Endothelial cell of hepatic sinusoid (primary cell): ENCODE measurements around the gene CCDC85A.

Source experiments
- in situ Hi-C: cut with HindIII; loops from 2 replicates; pipeline ENCODE4 v1.10.0; 2017; ENCODE audit warnings: low sequenced_read_pairs

CCDC85A gene

DNA sequence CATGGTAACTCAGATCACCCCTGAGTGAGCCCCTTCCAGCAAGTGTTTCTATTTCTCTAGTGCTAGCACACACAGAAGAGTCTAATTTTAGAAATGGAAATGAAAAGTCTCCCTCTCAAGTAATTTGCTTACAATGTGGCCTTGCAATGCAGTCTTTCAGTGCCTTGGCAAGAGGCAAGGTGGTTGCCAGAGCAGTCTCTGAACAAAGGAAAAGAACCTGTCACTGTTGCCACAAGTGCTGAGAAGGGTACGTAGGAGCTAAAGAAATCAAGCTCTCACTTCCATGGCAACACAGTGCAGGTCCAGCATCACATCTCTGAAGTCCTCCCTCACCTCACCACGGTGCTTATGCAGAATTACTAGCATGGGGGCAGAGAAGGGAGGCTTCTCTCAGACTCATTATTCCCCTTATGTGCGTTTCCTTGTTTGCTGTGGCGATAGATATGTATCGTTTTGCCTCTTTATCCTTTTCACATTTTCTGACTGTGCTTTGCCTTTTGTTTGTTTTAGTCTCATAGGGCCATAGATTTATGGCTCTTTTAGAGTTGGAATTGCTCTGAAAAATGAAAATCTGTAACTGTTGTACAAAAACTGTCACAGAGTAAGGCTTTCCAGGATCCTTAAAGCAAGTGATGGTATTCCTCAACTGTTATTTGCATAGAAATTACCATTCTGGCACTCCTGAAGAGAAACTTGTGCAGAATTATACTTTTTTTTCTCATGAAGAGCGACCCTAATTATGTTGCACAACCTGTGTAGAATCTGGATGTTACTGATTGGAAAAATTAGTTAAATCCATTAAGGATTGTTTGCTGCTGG lies 164.8 kb downstream of the CCDC85A start:
- in situ Hi-C loops = no loop called here

DNA sequence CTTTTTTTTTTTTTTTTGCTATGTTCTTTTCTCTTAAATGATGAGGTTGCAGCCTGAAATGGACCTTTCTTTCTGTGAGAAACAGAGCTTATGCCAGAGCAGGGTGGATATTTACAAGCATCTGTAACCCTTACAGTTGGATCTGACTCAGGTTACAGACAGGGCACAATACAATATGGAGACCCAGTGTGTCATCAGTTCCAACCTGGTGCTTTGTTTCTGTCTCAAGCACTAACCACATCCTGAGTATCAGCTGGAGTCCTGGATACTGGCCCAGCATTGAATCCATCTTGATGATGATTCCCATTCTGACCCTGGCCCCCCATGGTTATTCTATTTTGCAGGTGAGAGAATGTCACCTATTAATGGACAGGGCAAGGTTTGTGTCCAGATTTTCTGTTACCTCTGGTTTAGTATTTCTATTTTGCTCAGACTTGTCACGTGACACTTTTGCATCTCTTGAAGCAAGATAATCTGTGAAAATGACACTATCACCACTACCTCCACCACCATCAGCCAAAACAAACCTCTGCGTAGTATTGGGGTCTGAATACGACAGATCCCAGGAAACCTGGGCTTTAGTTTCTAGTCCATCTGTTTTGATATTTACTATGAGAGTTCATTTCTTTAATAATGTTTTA lies 174.0 kb downstream of the CCDC85A start:
- in situ Hi-C loops = no loop called here

DNA sequence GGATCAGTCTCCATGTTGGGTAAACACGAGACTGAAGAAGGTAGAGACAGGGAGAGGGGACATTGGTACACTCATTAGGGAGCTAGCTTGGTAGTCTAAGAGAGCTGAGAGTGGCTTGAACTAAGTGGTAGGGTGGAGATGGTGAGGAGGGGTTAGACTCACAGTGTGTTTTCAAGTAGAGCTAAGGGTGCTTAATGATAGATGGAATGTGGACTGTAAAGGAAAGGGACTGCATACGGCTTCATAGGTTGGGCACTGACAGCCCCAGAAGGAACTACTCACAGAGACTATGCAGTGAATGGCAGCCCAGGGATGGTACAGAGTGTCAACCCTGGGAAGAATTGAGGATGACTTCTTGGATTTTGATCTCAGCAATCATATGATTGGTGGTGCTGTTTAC lies 178.1 kb downstream of the CCDC85A start:
- in situ Hi-C loops = no loop called here

DNA sequence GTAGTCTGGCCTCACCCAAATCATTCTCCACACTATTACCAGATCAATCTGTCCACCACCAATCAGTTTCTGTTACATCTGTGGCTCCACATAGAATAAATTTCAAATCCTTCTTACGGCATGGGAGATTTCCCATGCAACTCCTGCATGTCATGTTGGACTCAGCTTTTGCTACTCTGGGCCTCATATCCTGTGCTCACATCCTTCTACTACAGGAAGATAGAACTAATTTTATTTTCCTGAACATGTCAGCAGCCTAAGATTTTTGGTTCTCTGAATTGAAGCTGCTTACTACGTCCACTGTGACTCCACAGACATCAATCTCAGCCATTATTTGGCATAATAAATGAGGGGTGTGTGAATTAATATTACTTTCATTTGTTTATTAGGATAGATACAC lies 181.1 kb downstream of the CCDC85A start:
- in situ Hi-C loops = no loop called here

DNA sequence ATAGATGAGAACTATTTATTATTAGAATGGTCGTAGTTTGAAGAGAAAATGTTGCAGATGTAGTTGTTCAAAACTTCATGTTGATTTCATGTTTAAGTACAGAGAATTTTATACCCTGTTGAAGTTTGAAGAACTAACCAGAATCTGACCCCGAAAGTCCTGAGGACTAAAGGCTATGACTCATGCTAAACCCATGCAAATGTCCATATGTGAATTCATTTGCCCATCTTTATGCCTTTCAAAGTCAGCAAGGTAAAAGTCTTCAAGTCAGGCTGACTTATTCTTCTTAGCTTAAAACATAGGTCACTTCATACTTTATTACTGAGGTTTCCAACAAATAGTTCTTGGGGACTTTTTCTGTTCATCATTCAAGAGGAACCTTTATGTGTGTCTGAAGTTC lies 185.5 kb downstream of the CCDC85A start:
- in situ Hi-C loops = no loop called here

DNA sequence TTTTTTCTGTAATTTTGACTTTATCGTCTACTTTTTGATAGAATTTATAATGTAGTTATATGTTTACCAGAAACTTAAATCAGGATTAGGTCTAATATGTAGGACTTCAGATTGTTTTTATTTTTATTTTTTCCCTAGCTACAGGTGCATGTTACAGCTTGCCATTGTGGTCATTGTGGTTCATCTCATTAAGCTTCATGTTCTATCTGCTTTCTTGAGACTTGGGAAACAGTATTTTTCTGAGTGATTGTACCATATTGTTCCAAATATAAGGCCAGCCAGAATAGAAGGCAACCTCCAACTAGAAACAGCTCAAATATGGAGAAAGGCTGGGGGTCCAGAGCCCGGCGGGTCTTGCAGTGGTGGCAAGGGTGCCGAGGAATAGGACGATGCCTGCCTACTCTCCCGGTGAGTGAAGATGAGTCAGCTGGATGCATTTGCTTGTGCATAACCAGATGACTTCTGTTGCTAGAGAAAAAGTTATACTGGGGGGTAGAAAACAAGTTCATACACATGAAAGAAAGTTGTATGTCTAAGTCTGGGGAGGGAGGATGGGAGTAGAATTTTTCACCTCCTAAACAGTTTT lies 188.4 kb downstream of the CCDC85A start:
- in situ Hi-C loops = no loop called here

DNA sequence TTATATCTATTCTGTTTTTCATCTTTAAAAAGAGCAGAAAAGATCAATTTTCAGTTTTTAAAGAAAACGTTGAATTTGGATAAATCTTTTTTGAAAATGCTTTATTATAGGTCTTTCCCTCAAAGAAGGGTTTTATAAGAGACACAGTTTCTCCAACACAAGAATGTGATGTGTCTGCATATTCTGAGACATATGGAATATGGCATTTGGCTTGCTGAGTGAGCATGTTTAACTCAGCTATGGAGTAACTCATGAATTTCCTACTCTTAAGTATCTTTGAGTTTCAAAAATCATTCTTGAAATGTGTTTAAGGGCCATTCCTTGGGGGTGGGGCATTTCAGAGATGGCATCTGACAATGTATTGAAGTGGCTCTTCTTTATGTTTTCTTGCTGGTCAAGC lies 191.5 kb downstream of the CCDC85A start:
- in situ Hi-C loops = no loop called here

DNA sequence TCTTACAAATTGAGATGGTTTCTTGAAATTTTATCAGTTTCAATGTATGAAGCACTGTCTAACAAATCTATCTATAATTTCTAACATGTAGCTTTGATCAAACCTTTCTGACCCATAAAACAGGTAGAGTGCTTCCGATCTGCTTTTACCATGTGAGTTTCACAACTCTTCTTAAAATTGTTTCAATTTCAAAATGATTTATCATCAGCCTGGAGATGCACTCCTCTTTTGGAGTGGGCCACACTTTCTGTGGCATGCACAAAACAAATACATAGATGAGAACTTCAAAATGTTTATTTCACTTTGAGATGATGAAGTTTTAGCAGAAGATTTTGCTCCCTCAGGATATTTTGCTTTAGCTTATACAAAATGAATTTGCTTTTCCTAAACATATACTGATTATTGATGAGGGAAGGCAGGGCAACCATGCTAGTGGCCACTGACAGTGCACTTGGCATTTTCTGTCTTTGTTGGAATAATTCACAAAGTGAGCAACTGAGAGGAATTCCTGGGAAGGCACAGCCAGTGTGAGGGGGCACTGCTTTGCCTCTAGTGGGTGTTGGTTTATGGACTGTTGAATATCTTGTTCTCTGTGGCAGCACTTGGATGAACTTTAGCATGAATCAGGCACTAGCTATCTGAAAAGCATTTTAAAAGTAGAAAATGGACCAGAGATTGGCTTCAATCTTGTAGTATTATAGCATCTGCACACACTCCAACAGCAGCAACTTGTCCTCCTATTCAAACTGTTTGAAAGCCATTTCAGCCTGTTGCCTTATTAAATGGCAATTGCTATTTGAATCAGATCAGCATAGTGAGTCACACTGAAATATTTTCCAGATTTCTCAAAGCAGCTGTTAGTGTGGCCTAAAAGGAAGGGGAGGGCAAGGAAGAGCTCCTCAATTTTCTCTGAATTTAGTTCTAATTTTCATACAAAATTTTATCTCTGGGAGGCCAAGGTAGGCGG lies 193.2 kb downstream of the CCDC85A start:
- in situ Hi-C loops = no loop called here

DNA sequence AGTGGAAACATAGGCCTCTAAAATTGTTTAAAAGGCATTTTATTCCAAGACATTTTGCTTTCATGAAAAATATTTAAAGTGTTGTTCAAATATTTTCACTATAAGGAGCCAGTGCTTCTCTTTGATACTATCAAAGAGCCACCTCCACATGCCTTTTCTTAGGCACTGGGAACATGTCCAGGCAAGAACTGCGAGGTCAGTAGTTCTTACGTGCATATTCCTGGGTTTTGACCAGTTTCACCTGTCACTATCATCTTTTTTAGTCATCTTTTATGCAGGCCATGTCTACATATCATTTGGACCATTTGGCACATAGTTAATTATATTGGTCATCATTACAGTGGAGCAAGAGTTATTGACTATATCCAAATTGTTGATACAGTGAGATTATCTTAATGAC lies 195.3 kb downstream of the CCDC85A start:
- in situ Hi-C loops = no loop called here

DNA sequence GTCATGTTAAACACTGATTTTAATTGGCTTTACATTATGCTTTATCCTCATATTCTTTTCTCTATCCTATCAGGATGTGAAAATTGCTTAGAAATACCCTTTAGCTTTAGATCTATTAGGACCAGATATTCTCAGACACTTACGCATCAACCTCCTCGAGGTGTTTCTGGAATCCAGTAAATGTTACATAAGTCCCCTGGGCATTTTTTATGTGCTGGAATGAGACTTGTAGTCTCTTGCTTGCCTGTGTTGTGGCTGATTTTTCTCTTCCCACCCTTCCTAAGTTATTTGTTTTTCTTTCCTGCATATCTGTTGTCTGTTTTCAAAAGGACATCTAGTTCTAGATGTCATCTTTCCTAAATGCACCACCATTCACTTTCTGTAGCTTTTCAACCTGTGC lies 197.1 kb downstream of the CCDC85A start:
- in situ Hi-C loops = no loop called here

DNA sequence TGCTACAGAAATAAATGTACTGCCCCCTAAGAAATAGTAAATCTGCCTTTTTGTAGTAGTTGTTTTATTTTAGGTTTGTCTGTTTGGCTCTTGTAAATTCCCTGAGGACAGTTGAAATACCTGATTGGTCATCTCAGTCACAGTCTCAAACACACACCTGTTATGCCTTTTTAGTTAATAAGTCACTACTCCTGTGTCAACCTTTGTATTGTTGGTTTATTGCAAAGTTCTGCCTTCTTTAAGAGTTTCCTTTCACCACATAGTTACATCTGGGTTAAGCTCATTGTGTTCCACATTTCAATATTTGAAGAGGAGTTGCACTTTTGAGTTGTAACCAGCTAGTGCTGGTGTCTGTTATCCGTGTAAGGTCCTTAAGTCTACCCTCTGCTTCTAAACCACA lies 198.7 kb downstream of the CCDC85A start:
- in situ Hi-C loops = no loop called here

DNA sequence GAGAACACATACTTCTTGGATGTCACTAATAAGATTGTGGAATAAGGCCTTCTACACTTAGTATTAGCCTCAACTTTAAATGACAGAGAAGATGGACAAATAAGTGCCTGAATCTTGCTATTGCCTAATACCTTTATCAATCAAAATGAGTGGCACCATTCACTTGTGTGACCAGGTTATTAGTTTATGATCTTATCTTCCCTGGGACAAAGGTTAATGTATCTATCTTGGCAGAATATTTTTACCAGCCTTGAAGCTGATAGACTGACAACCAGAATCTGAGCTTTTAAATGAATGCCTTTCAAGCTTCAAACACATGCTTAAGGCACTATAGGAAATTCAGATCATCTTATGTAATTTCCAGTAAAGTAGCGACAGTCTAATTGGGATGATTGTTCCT lies 202.9 kb downstream of the CCDC85A start:
- in situ Hi-C loops = no loop called here

DNA sequence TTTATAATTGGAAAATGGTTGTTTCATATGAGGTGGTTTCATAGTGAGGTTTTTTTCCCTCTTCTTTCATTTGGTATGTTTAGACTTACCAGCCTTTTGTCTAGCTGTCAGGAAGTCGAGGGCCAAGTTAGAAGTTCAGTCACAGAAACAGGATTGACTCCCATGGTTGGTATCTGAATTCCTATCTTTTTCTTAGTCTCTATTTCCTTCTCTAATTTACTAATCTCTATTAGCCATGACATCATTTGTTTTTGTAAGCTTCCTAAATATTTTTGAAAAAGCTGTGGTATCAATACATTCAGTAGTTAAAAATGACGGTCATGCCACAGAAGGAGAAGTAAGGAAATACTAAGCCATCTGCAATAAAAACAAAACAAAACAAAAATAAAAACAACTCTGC lies 206.9 kb downstream of the CCDC85A start:
- in situ Hi-C loops = no loop called here

DNA sequence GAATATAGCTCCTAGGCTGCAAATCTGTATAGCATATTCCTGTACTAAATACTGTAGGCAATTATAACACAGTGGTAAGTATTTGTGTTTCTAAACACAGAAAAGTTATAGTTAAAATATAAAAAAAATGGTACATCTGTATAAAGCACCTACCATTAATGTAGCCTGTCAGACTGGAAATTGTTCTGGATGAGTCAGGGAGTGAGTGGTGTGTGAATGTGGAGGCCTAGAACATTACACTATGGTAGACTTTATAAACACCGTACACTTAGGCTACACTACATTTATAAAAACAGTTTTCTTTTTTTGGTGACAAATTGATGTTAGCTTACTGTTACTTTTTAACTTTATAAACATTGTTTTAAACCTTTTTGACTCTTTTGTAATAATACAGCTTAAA lies 226.3 kb downstream of the CCDC85A start:
- in situ Hi-C loops = no loop called here

DNA sequence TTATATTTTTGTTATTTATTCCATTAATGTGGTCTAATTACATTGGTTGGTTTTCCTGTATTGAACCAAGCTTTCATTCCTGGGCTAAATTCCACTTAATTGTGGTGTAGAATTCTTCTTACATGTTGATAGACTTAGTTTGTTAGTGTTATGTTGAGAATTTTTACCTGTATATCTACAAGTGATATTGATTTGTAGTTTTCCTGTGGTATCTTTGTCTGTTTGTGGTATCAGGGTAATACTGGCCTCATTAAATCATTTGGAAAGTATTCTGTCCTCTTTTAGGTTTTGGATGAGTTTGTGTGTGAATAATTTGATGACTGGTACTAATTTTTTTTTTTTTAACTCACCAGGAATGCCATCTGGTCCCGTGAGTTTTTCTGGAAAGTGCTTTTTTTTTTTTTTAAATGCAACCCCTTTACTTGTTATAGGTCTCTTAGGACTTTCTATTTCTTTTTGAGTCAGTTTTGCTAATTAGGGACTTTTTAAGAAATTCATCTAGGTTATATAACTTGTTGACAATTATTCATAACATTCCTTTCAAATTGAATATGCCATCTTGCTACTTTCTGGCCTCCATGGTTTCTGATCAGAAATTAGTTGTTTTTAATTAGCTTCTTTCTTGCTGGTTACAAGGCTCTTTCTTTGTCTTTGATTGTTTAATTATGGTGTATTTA lies 232.8 kb downstream of the CCDC85A start:
- in situ Hi-C loops = no loop called here
